Liver (tissue), 9 donors: ENCODE results near the gene HPCAL1. TPM values are rescaled to one million over a fixed set of nuclear protein-coding genes. Genes with fewer than 3 reads are reported as not detected.

Experiments
- DNase-seq: peaks from one replicate; pipeline ENCODE4 v3.0.0-alpha.2; 2017; ENCODE audit warnings: low spot score
- H3K27ac ChIP-seq, 2 donors: one replicate each; pipeline ENCODE4 v1.7.0; 2013; ENCODE audit warnings: inconsistent platforms in 2 of 2, low read length in 2 of 2, control low read depth in 1 of 2, low read depth in 1 of 2, mild to moderate bottlenecking in 1 of 2
- H3K27me3 ChIP-seq, 4 donors: one replicate each; pipeline versions ENCODE4 v1.6.1 to v1.7.0; 2013; ENCODE audit warnings: low read length in 3 of 4, inconsistent platforms in 1 of 4, mild to moderate bottlenecking in 1 of 4, moderate library complexity in 1 of 4; ENCODE audit not compliant: control insufficient read depth in 4 of 4, insufficient read depth in 4 of 4
- H3K36me3 ChIP-seq, 4 donors: one replicate each; pipeline versions ENCODE4 v1.6.1 to v1.7.0; 2013; ENCODE audit warnings: low read length in 3 of 4, mild to moderate bottlenecking in 3 of 4, low read depth in 1 of 4, moderate library complexity in 1 of 4; ENCODE audit not compliant: control insufficient read depth in 4 of 4, insufficient read depth in 3 of 4
- H3K4me1 ChIP-seq, 4 donors: one replicate each; pipeline versions ENCODE4 v1.6.1 to v1.7.0; 2013; ENCODE audit warnings: low read length in 3 of 4, mild to moderate bottlenecking in 3 of 4, moderate library complexity in 1 of 4; ENCODE audit not compliant: control insufficient read depth in 4 of 4, insufficient read depth in 4 of 4
- H3K4me3 ChIP-seq, 3 donors: one replicate each; pipeline versions ENCODE4 v1.6.1 to v1.7.0; 2013; ENCODE audit warnings: low read length in 3 of 3, control low read depth in 1 of 3, low read depth in 1 of 3, mild to moderate bottlenecking in 1 of 3
- H3K9ac ChIP-seq, 2 donors: one replicate each; pipeline ENCODE4 v1.7.0; 2013; ENCODE audit warnings: low read length in 2 of 2, mild to moderate bottlenecking in 2 of 2, moderate library complexity in 2 of 2, control low read depth in 1 of 2, low read depth in 1 of 2
- H3K9me3 ChIP-seq, 4 donors: one replicate each; pipeline versions ENCODE4 v1.6.1 to v1.7.0; 2013; ENCODE audit warnings: low read length in 3 of 4; ENCODE audit not compliant: control insufficient read depth in 4 of 4
- ATF3 ChIP-seq: IDR thresholded peaks from 2 replicates; pipeline ENCODE4 v1.6.1; 2016; ENCODE audit warnings: antibody characterized with exemption
- CTCF ChIP-seq: fragments of 150-350 bp; IDR thresholded peaks from 2 replicates; pipeline ENCODE4 v1.5.1; 2017; ENCODE audit warnings: improper control_type of control experiment, low read depth, low read length; ENCODE audit not compliant: missing input control
- EGR1 ChIP-seq, 2 donors: IDR thresholded peaks; 2 replicates each; pipeline ENCODE4 v1.6.1; 2016 to 2018; ENCODE audit warnings: antibody characterized with exemption in 2 of 2, low read depth in 2 of 2
- FOXA1 ChIP-seq: IDR thresholded peaks from 2 replicates; pipeline ENCODE4 v1.6.1; 2016; ENCODE audit warnings: antibody characterized with exemption
- FOXA2 ChIP-seq: IDR thresholded peaks from 2 replicates; pipeline ENCODE4 v1.6.1; 2016; ENCODE audit warnings: antibody characterized with exemption
- GABPA ChIP-seq, 2 donors: IDR thresholded peaks in 1 of 2; conservative IDR thresholded peaks in 1 of 2; 2 replicates each; pipeline ENCODE4 v1.6.1; 2016; ENCODE audit warnings: antibody characterized with exemption in 2 of 2, mild to moderate bottlenecking in 1 of 2, moderate library complexity in 1 of 2
- HNF4A ChIP-seq, 2 donors: conservative IDR thresholded peaks; 2 replicates each; pipeline ENCODE4 v1.6.1; 2016; ENCODE audit warnings: antibody characterized with exemption in 2 of 2, mild to moderate bottlenecking in 2 of 2
- HNF4G ChIP-seq: IDR thresholded peaks from 2 replicates; pipeline ENCODE4 v1.6.1; 2016; ENCODE audit warnings: antibody characterized with exemption
- JUND ChIP-seq, 2 donors: IDR thresholded peaks; 2 replicates each; pipeline ENCODE4 v1.6.1; 2016; ENCODE audit warnings: antibody characterized with exemption in 2 of 2
- MAX ChIP-seq: IDR thresholded peaks from 2 replicates; pipeline ENCODE4 v1.6.1; 2016; ENCODE audit warnings: antibody characterized with exemption
- NR2F2 ChIP-seq: IDR thresholded peaks from 2 replicates; pipeline ENCODE4 v1.6.1; 2016; ENCODE audit warnings: antibody characterized with exemption
- RAD21 ChIP-seq, 2 donors: IDR thresholded peaks; 2 replicates each; pipeline ENCODE4 v1.6.1; 2016; ENCODE audit warnings: antibody characterized with exemption in 2 of 2, mild to moderate bottlenecking in 2 of 2
- REST ChIP-seq: IDR thresholded peaks from 2 replicates; pipeline ENCODE4 v1.6.1; 2016; ENCODE audit warnings: antibody characterized with exemption, mild to moderate bottlenecking
- RXRA ChIP-seq, 2 donors: IDR thresholded peaks; 2 replicates each; pipeline ENCODE4 v1.6.1; 2017 to 2018; ENCODE audit warnings: antibody characterized with exemption in 2 of 2, mild to moderate bottlenecking in 1 of 2
- SP1 ChIP-seq: IDR thresholded peaks from 2 replicates; pipeline ENCODE4 v1.6.1; 2018; ENCODE audit warnings: antibody characterized with exemption, mild to moderate bottlenecking
- TAF1 ChIP-seq: conservative IDR thresholded peaks from 2 replicates; pipeline ENCODE4 v1.6.1; 2016; ENCODE audit warnings: antibody characterized with exemption, mild to moderate bottlenecking
- YY1 ChIP-seq: IDR thresholded peaks from 2 replicates; pipeline ENCODE4 v1.6.1; 2016; ENCODE audit warnings: antibody characterized with exemption, mild to moderate bottlenecking
- ZBTB33 ChIP-seq: IDR thresholded peaks from 2 replicates; pipeline ENCODE4 v1.6.1; 2016; ENCODE audit warnings: antibody characterized with exemption
- WGBS: extraction: QIAGEN DNeasy Blood & Tissue Kit; methylation state at CpG from one replicate; pipeline ENCODE4 v1.1.7; 2013; 5-methylcytosine and 5-hydroxymethylcytosine counted together
- polyA plus RNA-seq, 2 donors: library from polyadenylated mRNA; stranded (reverse) in 1 of 2; unstranded in 1 of 2; fragments of 200-250 nt in 1 of 2; fragments of >200 nt in 1 of 2; fragmentation: Nextera tagmentation in 1 of 2; extraction: Ambion mirVana in 1 of 2; gene quantifications; one replicate each; pipeline versions ENCODE4 v1.2.1 to v1.2.3, GENCODE V29; 2013 to 2015
- total RNA-seq, 2 donors: library from RNA; depleted of rRNA; stranded (reverse); fragments of >200 nt; gene quantifications; one replicate each; pipeline ENCODE4 v1.2.3, GENCODE V29; 2014
- donor health status: healthy.
- donor health status: healthy.
- donor health status: healthy.
- donor health status: healthy.
- donor health status: healthy.

HPCAL1 gene
- total and polyA plus RNA-seq, 4 donors = 17.3 to 27.9 (median 22.9) TPM

- Histone ChIP-seq H3K4me1 (peaks cover 0 to 15% (median 10%) of the 10 kb centered on the region in 4 donors), H3K27me3 (no peaks in the 10 kb centered on the region), H3K36me3 (peaks cover 0 to 30% (median 15%) of the 10 kb centered on the region in 4 donors), H3K27ac (no peak overlapping the region), H3K4me3 (no peak overlapping the region), H3K9me3 (no peaks in the 10 kb centered on the region), H3K9ac (no peak overlapping the region)
- DNase-seq = no peak
- WGBS = 90% methylated on average over 6 of the region's 6 CpGs
- no peak for TF ChIP-seq FOXA1
These were observed 115.0 kb downstream of the HPCAL1 start for GRCh38 chr2:10417551-10418335.

GRCh38 chr2:10419553-10420257 is 117.0 kb downstream of the HPCAL1 start:
- Histone ChIP-seq H3K4me3 (no peak overlapping the region), H3K27me3 (no peaks in the 10 kb centered on the region), H3K27ac (no peak overlapping the region), H3K9ac (no peak overlapping the region), H3K4me1 (no peaks in the 10 kb centered on the region), H3K36me3 (peaks cover 2 to 44% (median 24%) of the 10 kb centered on the region in 4 donors), H3K9me3 (no peaks in the 10 kb centered on the region)
- 97% methylated on average over 54 of the region's 54 CpGs for WGBS
- DNase-seq = no peak
- no peak for TF ChIP-seq MAX
- no peak for TF ChIP-seq HNF4G
- no peak for TF ChIP-seq ATF3

GRCh38 chr2:10422251-10422650 is 119.5 kb downstream of the HPCAL1 start:
- WGBS = 96% methylated on average over 6 of the region's 6 CpGs
- H3K9me3 ChIP-seq = no peaks in the 10 kb centered on the region
- H3K9ac ChIP-seq = no peak overlapping the region
- TF ChIP-seq ZBTB33 (no peak), RXRA (IDR thresholded peaks at IDR 0.05) (no peak), EGR1 (IDR thresholded peaks at IDR 0.05; ENCODE audit: low read depth in 2 of 2) (no peak), JUND (IDR thresholded peaks at IDR 0.05) (no peak), SP1 (no peak), HNF4A (conservative IDR thresholded peaks at IDR 0.05) (no peak), TAF1 (no peak), RAD21 (IDR thresholded peaks at IDR 0.05) (no peak), YY1 (no peak), NR2F2 (no peak), HNF4G (no peak), REST (no peak), FOXA1 (no peak), ATF3 (no peak), CTCF (no peak), GABPA (IDR thresholded peaks at IDR 0.05 in 1 of 2, conservative IDR thresholded peaks at IDR 0.05 in 1 of 2) (no peak), FOXA2 (no peak), MAX (no peak)
- no peak for DNase-seq
- H3K27ac ChIP-seq = no peak overlapping the region
- H3K4me1 ChIP-seq = no peaks in the 10 kb centered on the region
- no peak overlapping the region for H3K4me3 ChIP-seq
- peaks cover 11 to 62% (median 28%) of the 10 kb centered on the region in 4 donors for H3K36me3 ChIP-seq
- no peaks in the 10 kb centered on the region for H3K27me3 ChIP-seq
